Stomach (tissue), 9 donors: Measurements from ENCODE around the gene SBF2. TPM values are rescaled to one million over a fixed set of nuclear protein-coding genes. Genes with fewer than 3 reads are reported as not detected.

Experiments used
- DNase-seq, 2 donors: peaks; one replicate each; pipeline versions ENCODE4 v3.0.0 to v3.0.0-alpha.2; 2013 to 2019
- H3K27ac ChIP-seq, 5 donors: fragments of 200-600 bp in 4 of 5; sonication (generic) in 4 of 5; one replicate each; pipeline ENCODE4 v1.5.1; 2013 to 2019; ENCODE audit warnings: mild to moderate bottlenecking in 1 of 5, moderate library complexity in 1 of 5
- H3K27me3 ChIP-seq, 3 donors: fragments of 200-600 bp; sonication (generic); one replicate each; pipeline ENCODE4 v1.5.1; 2017 to 2019; ENCODE audit warnings: mixed run types in 1 of 3
- H3K36me3 ChIP-seq, 4 donors: fragments of 200-600 bp; sonication (generic); 1 replicate in 3 of 4; 2 replicates in 1 of 4; pipeline ENCODE4 v1.5.1; 2016 to 2019
- H3K4me1 ChIP-seq, 4 donors: fragments of 200-600 bp; sonication (generic); one replicate each; pipeline ENCODE4 v1.5.1; 2016 to 2019
- H3K4me3 ChIP-seq, 4 donors: fragments of 200-600 bp; sonication (generic) in 3 of 4; one replicate each; pipeline ENCODE4 v1.5.1; 2016 to 2019; ENCODE audit warnings: mild to moderate bottlenecking in 1 of 4
- H3K9me3 ChIP-seq, 4 donors: fragments of 200-600 bp; sonication (generic); one replicate each; pipeline ENCODE4 v1.5.1; 2016 to 2019
- CTCF ChIP-seq, 7 experiments: fragments of 450-650 bp in 4 of 7; fragments of 200-600 bp in 3 of 7; sonication (generic) in 3 of 7; IDR thresholded peaks; one replicate each; pipeline ENCODE4 v1.5.1; 2016 to 2019; ENCODE audit warnings: antibody characterized with exemption in 7 of 7, control low read depth in 2 of 7, mild to moderate bottlenecking in 1 of 7
- EP300 ChIP-seq: sonication (generic); formaldehyde crosslinking; IDR thresholded peaks from one replicate; pipeline ENCODE4 v1.6.1; 2017; ENCODE audit warnings: antibody characterized with exemption
- POLR2A ChIP-seq, 4 donors: fragments of 450-650 bp; IDR thresholded peaks; one replicate each; pipeline ENCODE4 v1.6.1; 2016; ENCODE audit warnings: antibody characterized with exemption in 4 of 4, control low read depth in 2 of 4, mild to moderate bottlenecking in 1 of 4, moderate library complexity in 1 of 4
- POLR2AphosphoS5 ChIP-seq, 3 donors: sonication (generic); formaldehyde crosslinking; IDR thresholded peaks; one replicate each; pipeline ENCODE4 v1.6.1; 2016; ENCODE audit warnings: antibody characterized with exemption in 3 of 3
- WGBS, 5 donors: extraction: QIAGEN DNeasy Blood & Tissue Kit in 3 of 5; methylation state at CpG; one replicate each; pipeline versions ENCODE4 v1.1.5 to v1.1.7; 2013 to 2018; 5-methylcytosine and 5-hydroxymethylcytosine counted together
- intact Hi-C: fragments of 100-400 bp; cut with DNase I; formaldehyde crosslinking; loops from one replicate; pipeline ENCODE4 v1.15.1; 2023; ENCODE audit warnings: low total_unique reads
- polyA plus RNA-seq, 3 donors: library from polyadenylated mRNA; stranded (reverse); fragments of 200-250 nt; gene quantifications; one replicate each; pipeline ENCODE4 v1.2.3, GENCODE V29; 2013
- total RNA-seq, 5 donors: library from RNA; depleted of rRNA; stranded (reverse); fragments of >200 nt; gene quantifications; one replicate each; pipeline versions ENCODE4 v1.1.0 to v1.2.3, GENCODE V29; 2014 to 2016
- donor health status: healthy with polysubstance abuse.
- donor health status: Bipolar disorder and iron deficiency.
- donor health status: healthy.

SBF2 gene
- total and polyA plus RNA-seq, 8 donors = 8.6 to 260 (median 37.2) TPM

GRCh38 chr11:10005955-10006525 lies 288.0 kb downstream of the SBF2 start:
- DNase-seq = no peak

GRCh38 chr11:10004526-10005113 lies 289.4 kb downstream of the SBF2 start:
- peaks cover 0 to 7% (median 4%) of the 10 kb centered on the region in 4 donors for H3K36me3 ChIP-seq
- peaks cover 0 to 9% (median 0%) of the 10 kb centered on the region in 4 donors for H3K4me1 ChIP-seq
- TF ChIP-seq POLR2A (IDR thresholded peaks at IDR 0.05) (no peak), POLR2AphosphoS5 (IDR thresholded peaks at IDR 0.05) (no peak), EP300 (no peak), CTCF (IDR thresholded peaks at IDR 0.05) (no peak)
- peaks cover 0 to 4% (median 0%) of the 10 kb centered on the region in 4 donors for H3K9me3 ChIP-seq
- WGBS, 5 donors = 86 to 100% (median 93%) methylated on average over 1 of the region's 1 CpG
- intact Hi-C loops = no loop called here
- H3K27me3 ChIP-seq = no peaks in the 10 kb centered on the region
- no peak for DNase-seq
- no peak overlapping the region for H3K4me3 ChIP-seq
- H3K27ac ChIP-seq = no peak overlapping the region

More at GRCh38 chr11:10005955-10006525, 288.0 kb downstream of the SBF2 start:
- Histone ChIP-seq H3K4me3 (no peak overlapping the region), H3K36me3 (no peaks in the 10 kb centered on the region), H3K27ac (no peak overlapping the region), H3K9me3 (peaks cover 0 to 4% (median 0%) of the 10 kb centered on the region in 4 donors), H3K27me3 (no peaks in the 10 kb centered on the region), H3K4me1 (peaks cover 0 to 9% (median 0%) of the 10 kb centered on the region in 4 donors)
- intact Hi-C loops = no loop called here
- 83 to 97% (median 96%) methylated on average over 5 of the region's 5 CpGs for WGBS, 5 donors
- no peak for TF ChIP-seq POLR2A (IDR thresholded peaks at IDR 0.05)
- TF ChIP-seq CTCF (IDR thresholded peaks at IDR 0.05) = no peak
- TF ChIP-seq POLR2AphosphoS5 (IDR thresholded peaks at IDR 0.05) = no peak
- TF ChIP-seq EP300 = no peak

DNA sequence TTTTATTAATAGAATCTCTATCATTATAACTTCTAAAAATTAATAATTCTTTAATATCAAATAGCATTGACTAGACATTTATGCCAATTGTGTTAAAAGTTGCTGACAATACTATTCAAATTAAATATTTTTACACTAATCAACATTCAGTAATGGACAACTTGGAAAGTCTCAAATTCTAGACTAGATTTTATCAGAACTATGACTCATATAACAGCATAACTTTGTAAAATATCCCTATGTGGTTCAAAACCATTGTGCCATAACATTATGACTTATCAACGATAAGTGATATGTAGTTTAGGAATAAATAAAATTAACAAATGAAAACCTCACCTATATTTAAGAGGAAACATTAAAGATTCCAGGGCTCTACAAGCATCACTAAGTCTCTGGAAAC lies 291.8 kb downstream of the SBF2 start:
- WGBS, 5 donors = 63 to 91% (median 81%) methylated on average over 1 of the region's 1 CpG
- intact Hi-C loops = no loop called here

DNA sequence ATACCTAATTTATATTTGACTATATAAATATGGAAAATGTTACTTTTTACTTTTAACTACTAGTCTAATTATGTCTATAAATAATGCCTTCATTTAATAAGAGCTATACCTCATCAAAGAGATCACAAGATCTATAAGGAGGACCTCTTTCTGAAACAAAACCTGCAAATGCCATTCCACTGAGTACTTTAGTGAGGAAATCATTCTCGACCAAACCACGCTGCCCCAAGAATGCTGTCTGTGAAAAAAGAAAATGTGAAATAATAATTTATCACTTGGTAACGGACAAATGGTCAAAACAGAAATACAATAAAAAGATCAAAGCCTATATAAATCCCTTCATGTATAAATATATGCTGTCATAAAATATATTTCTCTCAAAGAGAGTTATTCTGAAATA lies 301.7 kb downstream of the SBF2 start:
- TF ChIP-seq POLR2A (IDR thresholded peaks at IDR 0.05) = no peak
- TF ChIP-seq POLR2AphosphoS5 (IDR thresholded peaks at IDR 0.05) = no peak
- TF ChIP-seq EP300 = no peak
- TF ChIP-seq CTCF (IDR thresholded peaks at IDR 0.05) = no peak

More for the DNA sequence above, 291.8 kb downstream of the SBF2 start:
- Histone ChIP-seq H3K4me1 (peaks cover 0 to 9% (median 0%) of the 10 kb centered on the region in 4 donors), H3K9me3 (peaks cover 0 to 4% (median 0%) of the 10 kb centered on the region in 4 donors), H3K27me3 (no peaks in the 10 kb centered on the region), H3K36me3 (peaks cover 0 to 27% (median 20%) of the 10 kb centered on the region in 4 donors), H3K27ac (no peak overlapping the region), H3K4me3 (no peak overlapping the region)
- no peak for TF ChIP-seq POLR2AphosphoS5 (IDR thresholded peaks at IDR 0.05)
- TF ChIP-seq EP300 = no peak
- TF ChIP-seq POLR2A (IDR thresholded peaks at IDR 0.05) = no peak
- no peak for TF ChIP-seq CTCF (IDR thresholded peaks at IDR 0.05)
- no peak for DNase-seq

More for the DNA sequence above, 301.7 kb downstream of the SBF2 start:
- DNase-seq = no peak
- H3K4me1 ChIP-seq = no peaks in the 10 kb centered on the region
- H3K27ac ChIP-seq = no peak overlapping the region
- H3K4me3 ChIP-seq = no peak overlapping the region
- intact Hi-C loops = no loop called here
- WGBS, 5 donors = 87 to 95% (median 92%) methylated on average over 3 of the region's 3 CpGs
- H3K36me3 ChIP-seq = peaks cover 0 to 46% (median 45%) of the 10 kb centered on the region in 4 donors
- no peaks in the 10 kb centered on the region for H3K27me3 ChIP-seq
- H3K9me3 ChIP-seq = no peaks in the 10 kb centered on the region
